GM12874 (cell line): ENCODE measurements around the gene TMPRSS9.

Experiments used
- TF ChIP-seq, protein P1 (sequence below): IDR thresholded peaks from 2 replicates; pipeline ENCODE4 v1.5.1; 2011; ENCODE audit warnings: low read depth, mild to moderate bottlenecking, control low read depth, low read length, moderate library complexity; ENCODE audit not compliant: insufficient read depth

The TMPRSS9 gene

DNA sequence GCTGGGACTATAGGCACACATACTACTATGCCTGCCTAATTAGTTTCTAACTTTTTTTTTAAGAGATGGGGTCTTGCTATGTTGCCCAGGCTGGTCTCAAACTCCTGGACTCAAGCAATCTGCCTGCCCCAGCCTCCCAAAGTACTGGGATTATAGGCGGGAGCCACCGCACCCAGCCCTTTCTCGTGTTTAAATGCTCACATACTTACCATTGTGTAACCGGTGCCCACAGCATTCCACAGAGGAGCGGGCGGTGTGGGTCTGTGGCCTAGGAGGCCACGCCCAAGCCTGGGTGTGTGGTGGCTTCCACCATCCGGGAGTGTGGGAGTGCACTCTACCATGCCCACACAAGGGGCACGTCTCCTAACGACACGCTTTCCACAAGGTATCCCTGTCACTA, 89.0 kb downstream of the TMPRSS9 start:
- TF ChIP-seq, protein P1, sequence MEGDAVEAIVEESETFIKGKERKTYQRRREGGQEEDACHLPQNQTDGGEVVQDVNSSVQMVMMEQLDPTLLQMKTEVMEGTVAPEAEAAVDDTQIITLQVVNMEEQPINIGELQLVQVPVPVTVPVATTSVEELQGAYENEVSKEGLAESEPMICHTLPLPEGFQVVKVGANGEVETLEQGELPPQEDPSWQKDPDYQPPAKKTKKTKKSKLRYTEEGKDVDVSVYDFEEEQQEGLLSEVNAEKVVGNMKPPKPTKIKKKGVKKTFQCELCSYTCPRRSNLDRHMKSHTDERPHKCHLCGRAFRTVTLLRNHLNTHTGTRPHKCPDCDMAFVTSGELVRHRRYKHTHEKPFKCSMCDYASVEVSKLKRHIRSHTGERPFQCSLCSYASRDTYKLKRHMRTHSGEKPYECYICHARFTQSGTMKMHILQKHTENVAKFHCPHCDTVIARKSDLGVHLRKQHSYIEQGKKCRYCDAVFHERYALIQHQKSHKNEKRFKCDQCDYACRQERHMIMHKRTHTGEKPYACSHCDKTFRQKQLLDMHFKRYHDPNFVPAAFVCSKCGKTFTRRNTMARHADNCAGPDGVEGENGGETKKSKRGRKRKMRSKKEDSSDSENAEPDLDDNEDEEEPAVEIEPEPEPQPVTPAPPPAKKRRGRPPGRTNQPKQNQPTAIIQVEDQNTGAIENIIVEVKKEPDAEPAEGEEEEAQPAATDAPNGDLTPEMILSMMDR = no peak

DNA sequence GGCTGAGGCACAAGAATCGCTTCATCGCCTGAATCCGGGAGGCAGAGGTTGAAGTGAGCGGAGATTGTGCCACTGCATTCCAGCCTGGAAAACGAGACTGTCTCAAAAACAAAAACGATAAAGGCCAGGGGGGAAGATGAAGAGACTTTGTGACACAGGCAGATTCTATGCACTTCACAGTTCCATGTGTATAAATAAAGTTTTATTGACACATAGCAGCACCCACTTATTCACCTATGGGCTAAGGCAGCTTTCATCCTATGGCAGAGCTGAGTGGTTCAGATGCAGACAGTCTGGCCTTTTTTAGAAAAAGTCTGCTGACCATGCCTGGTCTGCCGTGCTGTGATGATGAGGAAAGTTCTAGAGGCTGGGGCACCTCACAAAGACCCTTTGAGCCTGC, 91.1 kb downstream of the TMPRSS9 start:
- TF ChIP-seq, protein P1 = no peak

- TF ChIP-seq, protein P1 = no peak
Observed at GRCh38 chr19:2451741-2452140, 91.7 kb downstream of the TMPRSS9 start.

- TF ChIP-seq, protein P1 = no peak
Observed at GRCh38 chr19:2453431-2454025, 93.5 kb downstream of the TMPRSS9 start.

DNA sequence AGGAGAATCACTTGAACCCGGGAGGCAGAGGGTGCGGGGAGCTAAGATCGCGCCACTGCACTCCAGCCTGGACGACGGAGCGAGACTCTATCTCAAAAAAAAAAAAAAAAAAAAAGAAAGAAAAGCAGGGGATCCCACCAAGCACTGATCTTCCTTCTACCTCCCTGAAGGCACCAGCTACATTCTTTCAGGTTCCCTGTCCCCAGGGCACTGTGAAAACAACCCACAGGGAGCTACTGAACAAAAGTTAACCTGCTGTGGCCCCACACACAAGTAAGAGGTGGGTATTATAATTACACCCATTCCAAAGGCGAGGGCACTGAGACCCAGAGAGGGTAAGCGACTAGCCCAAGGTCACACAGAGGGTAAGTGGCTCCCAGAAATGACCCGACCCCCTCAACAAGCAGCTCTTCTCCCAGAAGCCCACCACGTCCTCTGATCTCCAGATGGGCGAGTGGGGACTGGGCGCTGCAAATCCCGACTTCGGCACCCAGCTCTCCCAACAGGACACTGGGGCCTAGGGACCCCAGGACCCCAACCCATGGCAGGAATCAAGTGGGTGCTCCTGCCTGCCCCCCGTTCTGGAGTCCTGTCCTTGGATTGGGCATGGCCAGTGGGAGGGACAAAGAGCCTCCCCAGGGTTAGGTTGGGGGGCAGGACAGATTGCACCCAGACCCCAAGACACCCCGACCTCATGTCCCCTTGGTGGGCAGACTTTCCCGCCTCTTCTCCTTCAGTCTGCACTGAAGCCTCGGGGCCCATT, 94.3 kb downstream of the TMPRSS9 start:
- TF ChIP-seq, protein P1 = no peak

- TF ChIP-seq, protein P1 = no peak
Observed at GRCh38 chr19:2454962-2455850, 95.1 kb downstream of the TMPRSS9 start.
